SK-N-MC (cell line): Measurements from ENCODE around the gene STX8.

ENCODE experiments used
- EZH2 ChIP-seq: fragments of 200-600 bp; sonication (generic); IDR thresholded peaks from one replicate; pipeline ENCODE4 v1.6.1; 2017; ENCODE audit warnings: antibody characterized with exemption
- POLR2AphosphoS5 ChIP-seq: IDR thresholded peaks from 2 replicates; pipeline ENCODE4 v1.6.1; 2012; ENCODE audit warnings: mild to moderate bottlenecking, low read depth, low read length, borderline replicate concordance

DNA sequence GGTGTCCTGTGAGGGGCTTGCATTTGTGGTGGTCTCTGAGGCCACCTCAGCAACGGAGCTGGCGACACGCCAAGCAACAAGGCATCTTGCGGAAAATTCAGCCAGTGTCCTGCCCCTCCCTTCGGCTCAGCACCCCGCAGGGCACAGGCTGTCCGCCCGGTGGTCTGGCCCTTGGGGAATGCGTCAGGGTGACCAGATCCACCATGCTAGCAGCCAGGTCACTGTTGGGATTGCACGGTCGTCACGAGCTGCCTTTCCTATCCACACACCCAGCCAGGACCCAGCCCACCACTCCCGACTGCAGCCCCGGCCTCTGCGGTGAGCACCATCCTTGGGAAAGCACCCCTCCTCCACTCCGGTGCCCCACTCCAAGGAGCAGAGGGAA lies 333.1 kb downstream of the STX8 start:
- TF ChIP-seq POLR2AphosphoS5 (no peak), EZH2 (no peak)
